Smooth muscle cell (in vitro differentiated cells): ENCODE results near the gene ANKS1B. TPM values are rescaled to one million over a fixed set of nuclear protein-coding genes. Genes with fewer than 3 reads are reported as not detected.

Source experiments
- DNase-seq: peaks from one replicate; lab custom pipeline; 2025; ENCODE audit not compliant: unreplicated experiment; lab: John Stamatoyannopoulos, UW
- H2AFZ ChIP-seq: fragments of 200-600 bp; sonication (generic); 2 replicates; pipeline ENCODE4 v1.6.0; 2016; ENCODE audit warnings: antibody characterized with exemption, low read depth, mild to moderate bottlenecking
- H3F3A ChIP-seq: fragments of 200-600 bp; sonication (generic); 2 replicates; pipeline ENCODE4 v1.6.0; 2017; ENCODE audit warnings: antibody characterized with exemption, low read depth
- H3K27ac ChIP-seq: fragments of 200-600 bp; sonication (generic); 2 replicates; pipeline ENCODE4 v1.5.1; 2016; ENCODE audit warnings: low read depth, mild to moderate bottlenecking
- H3K27me3 ChIP-seq: fragments of 200-600 bp; sonication (generic); 2 replicates; pipeline ENCODE4 v1.6.1; 2016; ENCODE audit warnings: low read depth, mild to moderate bottlenecking
- H3K36me3 ChIP-seq: fragments of 200-600 bp; sonication (generic); 2 replicates; pipeline ENCODE4 v1.5.1; 2016; ENCODE audit warnings: low read depth
- H3K4me1 ChIP-seq: fragments of 200-600 bp; sonication (generic); 2 replicates; pipeline ENCODE4 v1.5.1; 2016; ENCODE audit warnings: low read depth
- H3K4me2 ChIP-seq: fragments of 200-600 bp; sonication (generic); 2 replicates; pipeline ENCODE4 v1.6.0; 2016; ENCODE audit warnings: mild to moderate bottlenecking
- H3K4me3 ChIP-seq: fragments of 200-600 bp; sonication (generic); 2 replicates; pipeline ENCODE4 v1.5.1; 2016; ENCODE audit warnings: mild to moderate bottlenecking
- H3K79me2 ChIP-seq: fragments of 200-600 bp; sonication (generic); 2 replicates; pipeline ENCODE4 v1.6.0; 2016; ENCODE audit warnings: low read depth, mild to moderate bottlenecking
- H3K9ac ChIP-seq: fragments of 200-600 bp; sonication (generic); 2 replicates; pipeline ENCODE4 v1.6.0; 2016; ENCODE audit warnings: low read depth
- H3K9me3 ChIP-seq: fragments of 200-600 bp; sonication (generic); replicated peaks from 2 replicates; pipeline ENCODE4 v1.5.1; 2016; ENCODE audit warnings: low read depth
- H4K20me1 ChIP-seq: fragments of 200-600 bp; sonication (generic); 2 replicates; pipeline ENCODE4 v1.6.0; 2016; ENCODE audit warnings: low read depth
- CTCF ChIP-seq: fragments of 200-600 bp; sonication (generic); IDR thresholded peaks from 2 replicates; pipeline ENCODE4 v1.5.1; 2017; ENCODE audit warnings: borderline replicate concordance, mild to moderate bottlenecking, antibody characterized with exemption; ENCODE audit not compliant: insufficient read depth, poor library complexity, severe bottlenecking
- WGBS: methylation state at CpG from one replicate; pipeline ENCODE4 v1.1.7; 2016; ENCODE audit warnings: low lambda C conversion rate; 5-methylcytosine and 5-hydroxymethylcytosine counted together
- polyA plus RNA-seq: library from polyadenylated mRNA; unstranded; fragments of >200 nt; fragmentation: Nextera tagmentation; extraction: Ambion mirVana; gene quantifications from 2 replicates; pipeline ENCODE4 v1.2.1, GENCODE V29; 2016
- total RNA-seq: library from RNA; depleted of rRNA; stranded (reverse); fragments of >200 nt; gene quantifications from 2 replicates; pipeline ENCODE4 v1.2.3, GENCODE V29; 2014

ANKS1B gene
- total and polyA plus RNA-seq, 2 experiments from 2014 or later = 0.47 to 7.3 TPM

- 10% methylated on average over 2 of the region's 2 CpGs for WGBS
- TF ChIP-seq CTCF = peak; percentile 63
- Histone ChIP-seq H3K4me2 (no peak overlapping the region), H3K9ac (no peak overlapping the region), H3K4me1 (no peaks in the 10 kb centered on the region), H3K9me3 (no peaks in the 10 kb centered on the region), H3K4me3 (no peak overlapping the region), H3F3A (no peaks in the 10 kb centered on the region), H4K20me1 (no peaks in the 10 kb centered on the region), H3K79me2 (no peaks in the 10 kb centered on the region), H3K27me3 (no peaks in the 10 kb centered on the region), H2AFZ (no peak overlapping the region), H3K36me3 (no peaks in the 10 kb centered on the region), H3K27ac (no peak overlapping the region)
- no peak for DNase-seq
These were observed 597.8 kb downstream of the ANKS1B start for GRCh38 chr12:99386907-99387306.

- no peaks in the 10 kb centered on the region for H4K20me1 ChIP-seq
- H3K9ac ChIP-seq = no peak overlapping the region
- WGBS = 96% methylated on average over 4 of the region's 4 CpGs
These were observed 601.5 kb downstream of the ANKS1B start for GRCh38 chr12:99383258-99383657.

GRCh38 chr12:99381992-99382391, 602.7 kb downstream of the ANKS1B start:
- no peaks in the 10 kb centered on the region for H3K9me3 ChIP-seq
- no peak for TF ChIP-seq CTCF

More at GRCh38 chr12:99383258-99383657, 601.5 kb downstream of the ANKS1B start:
- Histone ChIP-seq H3K4me2 (no peak overlapping the region), H3K4me1 (no peaks in the 10 kb centered on the region), H3K9me3 (no peaks in the 10 kb centered on the region), H3F3A (no peaks in the 10 kb centered on the region), H3K27me3 (no peaks in the 10 kb centered on the region), H3K27ac (no peak overlapping the region), H3K36me3 (no peaks in the 10 kb centered on the region), H3K4me3 (no peak overlapping the region), H3K79me2 (no peaks in the 10 kb centered on the region), H2AFZ (no peak overlapping the region)
- no peak for TF ChIP-seq CTCF
- no peak for DNase-seq

GRCh38 chr12:99380701-99381100, 604.0 kb downstream of the ANKS1B start:
- no peak overlapping the region for H3K4me2 ChIP-seq

More at GRCh38 chr12:99381992-99382391, 602.7 kb downstream of the ANKS1B start:
- 78% methylated on average over 2 of the region's 2 CpGs for WGBS
- Histone ChIP-seq H3K79me2 (no peaks in the 10 kb centered on the region), H3K27me3 (no peaks in the 10 kb centered on the region), H3K4me1 (no peaks in the 10 kb centered on the region), H3K27ac (no peak overlapping the region), H3K4me3 (no peak overlapping the region), H3F3A (no peaks in the 10 kb centered on the region), H4K20me1 (no peaks in the 10 kb centered on the region), H3K36me3 (no peaks in the 10 kb centered on the region), H3K4me2 (no peak overlapping the region), H3K9ac (no peak overlapping the region), H2AFZ (no peak overlapping the region)
- no peak for DNase-seq

More at GRCh38 chr12:99380701-99381100, 604.0 kb downstream of the ANKS1B start:
- Histone ChIP-seq H3K79me2 (no peaks in the 10 kb centered on the region), H3K9me3 (no peaks in the 10 kb centered on the region), H3K4me3 (no peak overlapping the region), H3K36me3 (no peaks in the 10 kb centered on the region), H2AFZ (no peak overlapping the region), H3K27ac (no peak overlapping the region), H3K27me3 (no peaks in the 10 kb centered on the region), H3F3A (no peaks in the 10 kb centered on the region), H3K4me1 (no peaks in the 10 kb centered on the region), H4K20me1 (no peaks in the 10 kb centered on the region), H3K9ac (no peak overlapping the region)
- WGBS = 92% methylated on average over 1 of the region's 1 CpG
- DNase-seq = no peak
- no peak for TF ChIP-seq CTCF
